GM12801 (cell line): ENCODE results near the gene C1orf52.

Experiments
- CTCF ChIP-seq: IDR thresholded peaks from one replicate; pipeline ENCODE4 v1.5.1; 2011; ENCODE audit warnings: control low read depth; ENCODE audit not compliant: insufficient read length; ENCODE audit errors: extremely low read depth

Gene C1orf52

GRCh38 chr1:85216697-85217096, 42.8 kb downstream of the C1orf52 start:
- no peak for TF ChIP-seq CTCF

- no peak for TF ChIP-seq CTCF
Measured at GRCh38 chr1:85214654-85215053, 44.8 kb downstream of the C1orf52 start.

- no peak for TF ChIP-seq CTCF
Measured at GRCh38 chr1:85208488-85208887, 51.0 kb downstream of the C1orf52 start.

GRCh38 chr1:85203573-85204171, 55.8 kb downstream of the C1orf52 start:
- no peak for TF ChIP-seq CTCF

- TF ChIP-seq CTCF = no peak
Measured at GRCh38 chr1:85202864-85203255, 56.6 kb downstream of the C1orf52 start.

- no peak for TF ChIP-seq CTCF
Measured at GRCh38 chr1:85202092-85202863, 57.2 kb downstream of the C1orf52 start.

- no peak for TF ChIP-seq CTCF
Measured at GRCh38 chr1:85201340-85202091, 57.9 kb downstream of the C1orf52 start.
